K562 (cell line): ENCODE results near the gene PPIF. TPM values are rescaled to one million over a fixed set of nuclear protein-coding genes. Genes with fewer than 3 reads are reported as not detected.

Source experiments
- CCNT2 ChIP-seq: IDR thresholded peaks from 2 replicates; pipeline ENCODE4 v1.6.1; 2011; ENCODE audit warnings: borderline replicate concordance, low read depth, mild to moderate bottlenecking, moderate library complexity, mixed read lengths, low read length; ENCODE audit not compliant: insufficient read length; ENCODE audit errors: extremely low read depth
- CXXC5 ChIP-seq: fragments of 250-450 bp; sonication (Bioruptor Pico); IDR thresholded peaks from 2 replicates; pipeline ENCODE4 v1.8.0; 2022; ENCODE audit warnings: inconsistent platforms, mild to moderate bottlenecking, moderate library complexity
- DDX20 ChIP-seq: fragments of 450-650 bp; IDR thresholded peaks from 2 replicates; pipeline ENCODE4 v1.6.1; 2016; ENCODE audit warnings: missing genetic modification characterization, low read depth, mild to moderate bottlenecking, missing compliant biosample characterization, moderate library complexity
- EGR1 ChIP-seq: fragments of 450-650 bp; conservative IDR thresholded peaks from 2 replicates; pipeline ENCODE4 v1.6.1; 2017; ENCODE audit warnings: mild to moderate bottlenecking
- HDAC8 ChIP-seq: fragments of 450-650 bp; IDR thresholded peaks from 2 replicates; pipeline ENCODE4 v1.6.1; 2016; ENCODE audit warnings: mild to moderate bottlenecking, missing genetic modification characterization, moderate library complexity, missing compliant biosample characterization
- HIVEP1 ChIP-seq: fragments of 250-450 bp; sonication (Bioruptor Pico); IDR thresholded peaks from 2 replicates; pipeline ENCODE4 v1.4.0; 2020; ENCODE audit warnings: mild to moderate bottlenecking
- KDM5B ChIP-seq: fragments of 200-600 bp; sonication (generic); IDR thresholded peaks from 2 replicates; pipeline ENCODE4 v1.6.1; 2012; ENCODE audit warnings: low read depth, mild to moderate bottlenecking, moderate library complexity, low read length, control low read depth, inconsistent platforms; ENCODE audit not compliant: insufficient replicate concordance
- MYC ChIP-seq, 2 experiments: fragments of 250-450 bp in 1 of 2; sonication (Bioruptor Pico) in 1 of 2; IDR thresholded peaks; 2 replicates each; pipeline versions ENCODE4 v1.5.1 to v1.6.1; 2012 to 2021; ENCODE audit warnings: low read depth in 2 of 2, borderline replicate concordance in 1 of 2, improper control_type of control experiment in 1 of 2, low read length in 1 of 2, mild to moderate bottlenecking in 1 of 2, moderate library complexity in 1 of 2
- NR2F6 ChIP-seq: fragments of 450-650 bp; formaldehyde crosslinking; IDR thresholded peaks from 2 replicates; pipeline ENCODE4 v1.4.0; 2020; ENCODE audit warnings: mild to moderate bottlenecking
- RB1 ChIP-seq: fragments of 450-650 bp; IDR thresholded peaks from 2 replicates; pipeline ENCODE4 v1.6.1; 2017; ENCODE audit warnings: low read depth, mild to moderate bottlenecking
- RBFOX2 ChIP-seq: fragments of 200-400 bp; formaldehyde crosslinking; IDR thresholded peaks from 2 replicates; pipeline ENCODE4 v1.6.1; 2017; ENCODE audit warnings: low read depth, mild to moderate bottlenecking, low read length, moderate library complexity
- SP1 ChIP-seq: sonication (generic); formaldehyde crosslinking; IDR thresholded peaks from 2 replicates; pipeline ENCODE4 v1.8.1; 2022; ENCODE audit warnings: mild to moderate bottlenecking, missing genetic modification reagents
- SUPT5H ChIP-seq: fragments of 450-650 bp; IDR thresholded peaks from 2 replicates; pipeline ENCODE4 v1.6.1; 2016
- TBP ChIP-seq: optimal IDR thresholded peaks from 2 replicates; pipeline ENCODE3; 2011; ENCODE audit warnings: low read depth, low read length, improper control_type of control experiment
- ZNF12 ChIP-seq: sonication (generic); formaldehyde crosslinking; IDR thresholded peaks from 2 replicates; pipeline ENCODE4 v1.4.0; 2020; ENCODE audit warnings: mild to moderate bottlenecking, missing genetic modification reagents
- ZNF174 ChIP-seq: fragments of 250-450 bp; sonication (Bioruptor Pico); IDR thresholded peaks from 2 replicates; pipeline ENCODE4 v1.4.0; 2020; ENCODE audit warnings: mild to moderate bottlenecking
- ZNF324 ChIP-seq: fragments of 250-450 bp; sonication (Bioruptor Pico); IDR thresholded peaks from 2 replicates; pipeline ENCODE4 v1.4.0; 2020; ENCODE audit warnings: mild to moderate bottlenecking
- ZNF512 ChIP-seq: IDR thresholded peaks from 2 replicates; pipeline ENCODE4 v1.6.1; 2016; ENCODE audit warnings: missing genetic modification characterization, missing compliant biosample characterization
- ZNF609 ChIP-seq: sonication (generic); formaldehyde crosslinking; IDR thresholded peaks from 2 replicates; pipeline ENCODE4 v1.8.1; 2023; ENCODE audit warnings: missing genetic modification reagents, mild to moderate bottlenecking, borderline replicate concordance
- ZZZ3 ChIP-seq: fragments of 450-650 bp; IDR thresholded peaks from 2 replicates; pipeline ENCODE4 v1.6.1; 2016; ENCODE audit warnings: antibody characterized with exemption, mild to moderate bottlenecking, moderate library complexity
- polyA plus RNA-seq, 8 experiments: library from polyadenylated mRNA; depleted of rRNA in 4 of 8; stranded (reverse) in 5 of 8; unstranded in 3 of 8; fragments of >200 nt; fragmentation: Nextera tagmentation in 2 of 8; fragmentation: Illumina TruSeq in 1 of 8; extraction: Ambion mirVana in 2 of 8; extraction: Trizol in 1 of 8; gene quantifications; 2 replicates each; pipeline versions ENCODE4 v1.2.1 to v1.2.3, GENCODE V29; 2011 to 2014; ENCODE audit warnings: inconsistent platforms in 1 of 8, missing spikeins in 1 of 8
- total RNA-seq, 7 experiments: library from RNA; depleted of rRNA in 6 of 7; stranded (reverse); fragments of >200 nt in 6 of 7; fragmentation: Illumina TruSeq in 2 of 7; extraction: Trizol in 2 of 7; gene quantifications; 2 replicates each; pipeline versions ENCODE4 v1.2.1 to v1.2.3, GENCODE V29; 2011 to 2021; ENCODE audit warnings: low replicate concordance in 1 of 7
- TF ChIP-seq, protein P1 (sequence below): sonication (generic); formaldehyde crosslinking; IDR thresholded peaks from 2 replicates; pipeline ENCODE4 v1.8.0; 2022; ENCODE audit warnings: missing genetic modification reagents, mild to moderate bottlenecking, borderline replicate concordance

Gene PPIF
- total and polyA plus RNA-seq, 9 of the 15 experiments (the other 6 are each of a cell fraction or from before 2014, with no cell fraction given), result 40.9 to 287 (median 117) TPM

DNA sequence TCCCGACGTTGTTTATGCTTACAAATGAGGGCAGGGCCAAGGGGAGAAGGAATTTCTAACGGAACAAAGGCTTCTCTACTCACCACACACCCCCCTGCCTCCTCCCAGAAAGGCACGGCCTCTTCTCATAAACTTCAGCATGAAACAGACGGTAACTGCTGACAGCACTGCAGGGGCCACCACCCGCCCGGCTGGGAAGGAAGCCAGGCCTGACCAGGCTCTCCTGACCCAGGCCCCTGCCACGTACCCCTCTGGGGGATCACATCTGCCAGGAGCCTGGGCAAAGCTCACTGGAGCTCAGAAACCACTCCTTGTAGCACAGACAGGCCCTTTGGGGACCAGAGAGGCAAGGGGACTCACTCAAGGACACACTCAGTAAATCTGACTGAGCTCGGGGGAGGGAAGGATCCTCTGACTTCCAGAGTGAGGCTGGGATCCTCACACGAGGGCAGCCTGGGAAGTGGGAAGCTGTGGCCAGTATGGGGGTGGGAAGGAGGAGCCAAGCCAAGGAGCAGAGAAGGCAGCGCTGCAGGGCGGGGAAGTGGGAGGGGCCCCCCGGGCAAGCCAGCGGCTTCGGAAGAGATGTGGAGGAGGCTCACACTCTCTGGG lies 52.1 kb downstream of the PPIF start (continued):
- TF ChIP-seq ZNF609 (CRISPR knock-in tag) (no peak), CCNT2 (no peak), TBP (peak; percentile 42), SUPT5H (peak; percentile 55; the same call in 1 of the 2 replicates), MYC (IDR thresholded peaks at IDR 0.05; ENCODE audit: low read depth, low read length) (0 out of 2 replicates have a peak, but pooled peaks have one; percentile 4), MYC (CRISPR knock-in tag; IDR thresholded peaks at IDR 0.05; ENCODE audit: borderline replicate concordance, low read depth) (no peak), RBFOX2 (peak; percentile 59), SP1 (0 out of 2 replicates have a peak, but pooled peaks have one; percentile 26), RB1 (peak; percentile 40; the same call in 1 of the 2 replicates), HIVEP1 (no peak), ZNF512 (no peak), ZNF324 (CRISPR knock-in tag) (no peak), KDM5B (peak; percentile 60), ZZZ3 (no peak), HDAC8 (no peak), DDX20 (tag) (no peak), CXXC5 (CRISPR knock-in tag) (peak; percentile 21; the same call in 1 of the 2 replicates), ZNF174 (no peak), ZNF12 (CRISPR knock-in tag) (peak; percentile 51; the same call in 1 of the 2 replicates), EGR1 (peak; percentile 78), NR2F6 (CRISPR knock-in tag) (no peak)
- TF ChIP-seq, protein P1, sequence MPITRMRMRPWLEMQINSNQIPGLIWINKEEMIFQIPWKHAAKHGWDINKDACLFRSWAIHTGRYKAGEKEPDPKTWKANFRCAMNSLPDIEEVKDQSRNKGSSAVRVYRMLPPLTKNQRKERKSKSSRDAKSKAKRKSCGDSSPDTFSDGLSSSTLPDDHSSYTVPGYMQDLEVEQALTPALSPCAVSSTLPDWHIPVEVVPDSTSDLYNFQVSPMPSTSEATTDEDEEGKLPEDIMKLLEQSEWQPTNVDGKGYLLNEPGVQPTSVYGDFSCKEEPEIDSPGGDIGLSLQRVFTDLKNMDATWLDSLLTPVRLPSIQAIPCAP, result no peak
